Panc1 (cell line): Measurements from ENCODE around the gene PALS1. TPM values are rescaled to one million over a fixed set of nuclear protein-coding genes. Genes with fewer than 3 reads are reported as not detected.

Experiments used
- ATAC-seq: fragments of 200-7000 bp; cut with Tn5 transposase; 2 replicates; pipeline ENCODE4 v1.9.1; 2020; ENCODE audit warnings: mild to moderate bottlenecking, moderate library complexity
- BruUV-seq: library from RNA; stranded (reverse); fragments of 400-500 nt; replicated peaks from 2 replicates; lab custom pipeline; 2021; lab: Mats Ljungman, UMichigan
- CTCF ChIA-PET: fragments of 300-600 bp; sonication (Branson Sonifier 250); formaldehyde crosslinking; loops from one replicate; lab custom pipeline; 2022; ENCODE audit warnings: antibody characterized with exemption; lab: Charles Lee
- POLR2A ChIA-PET: fragments of 300-600 bp; sonication (Branson Sonifier 250); formaldehyde crosslinking; loops from one replicate; lab custom pipeline; 2022; ENCODE audit warnings: antibody characterized with exemption; lab: Charles Lee
- DNase-seq: peaks from one replicate; pipeline ENCODE4 v3.0.0-alpha.2; 2010; ENCODE audit warnings: low read depth, low spot score
- H3K27ac ChIP-seq: 2 replicates; pipeline ENCODE4 v1.5.1; 2011; ENCODE audit warnings: mild to moderate bottlenecking, low read length, inconsistent platforms
- H3K27me3 ChIP-seq: fragments of 200-500 bp; sonication (Bioruptor generic); 2 replicates; pipeline ENCODE4 v1.6.0; 2014; ENCODE audit warnings: low read length, inconsistent platforms; ENCODE audit not compliant: control insufficient read depth, insufficient read depth
- H3K36me3 ChIP-seq: fragments of 200-500 bp; sonication (Bioruptor generic); 2 replicates; pipeline ENCODE4 v1.5.1; 2014; ENCODE audit warnings: inconsistent platforms, mild to moderate bottlenecking, low read length, moderate library complexity; ENCODE audit not compliant: control insufficient read depth, insufficient read depth
- H3K4me1 ChIP-seq: 2 replicates; pipeline ENCODE4 v1.5.1; 2011; ENCODE audit warnings: inconsistent platforms, mild to moderate bottlenecking, low read length, moderate library complexity; ENCODE audit not compliant: control insufficient read depth, insufficient read depth
- H3K4me3 ChIP-seq, 2 experiments: 2 replicates each; pipeline ENCODE4 v1.5.1; 2011 to 2012; ENCODE audit warnings: low read depth in 2 of 2, low read length in 2 of 2, mild to moderate bottlenecking in 2 of 2, inconsistent platforms in 1 of 2, moderate library complexity in 1 of 2
- H3K9me3 ChIP-seq: fragments of 200-500 bp; sonication (Bioruptor generic); 2 replicates; pipeline ENCODE4 v1.5.1; 2014; ENCODE audit warnings: low read depth, mild to moderate bottlenecking, inconsistent platforms, low read length, moderate library complexity; ENCODE audit not compliant: control insufficient read depth, insufficient read depth
- POLR2AphosphoS5 ChIP-seq: IDR thresholded peaks from 2 replicates; pipeline ENCODE4 v1.6.1; 2012; ENCODE audit warnings: mild to moderate bottlenecking, low read depth, low read length, moderate library complexity
- REST ChIP-seq, 2 experiments: IDR thresholded peaks; 2 replicates each; pipeline ENCODE4 v1.6.1; 2011 to 2012; ENCODE audit warnings: low read depth in 2 of 2, control low read depth in 1 of 2, low read length in 1 of 2, mild to moderate bottlenecking in 1 of 2, moderate library complexity in 1 of 2; ENCODE audit not compliant: insufficient read depth in 1 of 2
- SIN3A ChIP-seq: IDR thresholded peaks from 2 replicates; pipeline ENCODE4 v1.6.1; 2012; ENCODE audit warnings: low read depth, mild to moderate bottlenecking, low read length, moderate library complexity, borderline replicate concordance; ENCODE audit not compliant: insufficient read depth
- TCF7L2 ChIP-seq: IDR thresholded peaks from 2 replicates; pipeline ENCODE4 v1.6.1; 2011; ENCODE audit warnings: mild to moderate bottlenecking, low read depth, low read length, inconsistent platforms
- in situ Hi-C: cut with HindIII; loops from 2 replicates; pipeline ENCODE4 v1.10.0; 2016; ENCODE audit warnings: low sequenced_read_pairs, low pct_unique_long_range_greater_than_20kb
- intact Hi-C: fragments of 100-400 bp; cut with micrococcal nuclease; formaldehyde crosslinking; loops from one replicate; pipeline ENCODE4 v1.10.0; 2022; ENCODE audit not compliant: unreplicated experiment
- total RNA-seq: library from RNA; stranded (reverse); gene quantifications from one replicate; pipeline ENCODE4 v1.2.1, GENCODE V29; 2021; ENCODE audit not compliant: unreplicated experiment
- TF ChIP-seq, protein P1 (sequence below): fragments of 450-650 bp; IDR thresholded peaks from 2 replicates; pipeline ENCODE4 v1.5.1; 2017; ENCODE audit warnings: mild to moderate bottlenecking

The PALS1 gene
- total RNA-seq, 1 experiment from 2014 or later, result 52.6 TPM

- Histone ChIP-seq H3K27ac (peak overlapping the region; percentile 82), H3K36me3 (no peaks in the 10 kb centered on the region; the same call in 1 of the 2 replicates), H3K4me3 (no peak overlapping the region), H3K4me1 (peaks cover 45% of the 10 kb centered on the region), H3K9me3 (no peaks in the 10 kb centered on the region; the same call in 1 of the 2 replicates), H3K27me3 (no peaks in the 10 kb centered on the region)
- TF ChIP-seq TCF7L2 (no peak), POLR2AphosphoS5 (no peak), REST (IDR thresholded peaks at IDR 0.05; ENCODE audit: insufficient read depth in 1 of 2, low read depth in 2 of 2, low read length in 1 of 2) (no peak), SIN3A (no peak)
- TF ChIP-seq, protein P1, sequence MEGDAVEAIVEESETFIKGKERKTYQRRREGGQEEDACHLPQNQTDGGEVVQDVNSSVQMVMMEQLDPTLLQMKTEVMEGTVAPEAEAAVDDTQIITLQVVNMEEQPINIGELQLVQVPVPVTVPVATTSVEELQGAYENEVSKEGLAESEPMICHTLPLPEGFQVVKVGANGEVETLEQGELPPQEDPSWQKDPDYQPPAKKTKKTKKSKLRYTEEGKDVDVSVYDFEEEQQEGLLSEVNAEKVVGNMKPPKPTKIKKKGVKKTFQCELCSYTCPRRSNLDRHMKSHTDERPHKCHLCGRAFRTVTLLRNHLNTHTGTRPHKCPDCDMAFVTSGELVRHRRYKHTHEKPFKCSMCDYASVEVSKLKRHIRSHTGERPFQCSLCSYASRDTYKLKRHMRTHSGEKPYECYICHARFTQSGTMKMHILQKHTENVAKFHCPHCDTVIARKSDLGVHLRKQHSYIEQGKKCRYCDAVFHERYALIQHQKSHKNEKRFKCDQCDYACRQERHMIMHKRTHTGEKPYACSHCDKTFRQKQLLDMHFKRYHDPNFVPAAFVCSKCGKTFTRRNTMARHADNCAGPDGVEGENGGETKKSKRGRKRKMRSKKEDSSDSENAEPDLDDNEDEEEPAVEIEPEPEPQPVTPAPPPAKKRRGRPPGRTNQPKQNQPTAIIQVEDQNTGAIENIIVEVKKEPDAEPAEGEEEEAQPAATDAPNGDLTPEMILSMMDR, result no peak
- no TSS peak for BruUV-seq
- ChIA-PET CTCF (no interaction called here), POLR2A (interaction anchor here (0.7 kb wide), 1 partner anchor 24 kb away, joined by 8 read pairs; no protein-coding TSS in a partner anchor)
- no peak for DNase-seq
- ATAC-seq, result no peak
- in situ Hi-C loops, result no loop called here
- intact Hi-C loops, result no loop called here
Observed at GRCh38 chr14:67270145-67270753, 29.0 kb downstream of the PALS1 start.

DNA sequence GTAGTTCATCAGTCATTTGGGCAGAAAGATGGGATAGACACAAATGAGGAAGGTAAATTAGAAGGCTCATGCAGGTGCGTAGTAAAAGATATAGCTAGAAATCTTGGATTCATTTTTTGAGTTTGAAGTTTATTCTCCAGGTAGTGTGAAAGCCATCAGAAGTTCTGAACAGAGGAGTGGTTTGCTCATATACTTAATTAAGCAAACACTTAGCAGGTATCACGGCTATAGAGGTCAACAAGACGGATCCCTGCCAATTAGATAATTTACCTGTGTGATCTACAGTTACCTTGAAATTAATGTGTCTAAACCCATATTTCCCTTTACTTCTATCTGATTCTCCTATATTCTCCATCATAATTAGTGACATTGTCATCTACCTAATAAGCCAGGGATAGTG lies 29.7 kb downstream of the PALS1 start:
- POLR2A ChIA-PET, result no interaction called here
- TSS peak; percentile 31 for BruUV-seq
- no peak for ATAC-seq

More for the DNA sequence above, 29.7 kb downstream of the PALS1 start:
- intact Hi-C loops, result no loop called here
- H3K9me3 ChIP-seq, result no peaks in the 10 kb centered on the region; the same call in 1 of the 2 replicates
- in situ Hi-C loops, result no loop called here
- H3K4me3 ChIP-seq, result no peak overlapping the region
- no peaks in the 10 kb centered on the region; the same call in 1 of the 2 replicates for H3K36me3 ChIP-seq
- CTCF ChIA-PET, result no interaction called here
- TF ChIP-seq POLR2AphosphoS5, result no peak
- TF ChIP-seq REST (IDR thresholded peaks at IDR 0.05; ENCODE audit: insufficient read depth in 1 of 2, low read depth in 2 of 2, low read length in 1 of 2), result no peak
- TF ChIP-seq TCF7L2, result no peak
- TF ChIP-seq, protein P1, result no peak
- no peak for TF ChIP-seq SIN3A
- H3K27me3 ChIP-seq, result no peaks in the 10 kb centered on the region
- H3K4me1 ChIP-seq, result peaks cover 45% of the 10 kb centered on the region
- H3K27ac ChIP-seq, result peak overlapping the region; percentile 68; the same call in 1 of the 2 replicates
- no peak for DNase-seq
